Neural crest cell (in vitro differentiated cells): ENCODE results near the gene CLUH. TPM values are rescaled to one million over a fixed set of nuclear protein-coding genes. Genes with fewer than 3 reads are reported as not detected.
"Not testable (repeated sequence)": the region's sequence is repeated elsewhere in the genome, so short reads cannot be mapped to it uniquely, and the experiment has no call there.

Experiments
- DNase-seq: peaks from one replicate; pipeline ENCODE4 v3.0.0; 2021; ENCODE audit warnings: low read depth, mixed read lengths, low spot score
- H3K27ac Mint-ChIP-seq: one replicate; pipeline ENCODE4 v1.8.0; 2021; ENCODE audit warnings: mild to moderate bottlenecking, mixed read lengths; ENCODE audit not compliant: unreplicated experiment
- H3K27me3 Mint-ChIP-seq: 2 replicates; pipeline ENCODE4 v1.8.0; 2021; ENCODE audit warnings: low read depth, mild to moderate bottlenecking, mixed read lengths
- H3K36me3 Mint-ChIP-seq: 2 replicates; pipeline ENCODE4 v1.8.0; 2021; ENCODE audit warnings: low read depth, mild to moderate bottlenecking, mixed read lengths
- H3K4me1 Mint-ChIP-seq: 2 replicates; pipeline ENCODE4 v1.8.0; 2021; ENCODE audit warnings: mixed read lengths
- H3K4me3 Mint-ChIP-seq: one replicate; pipeline ENCODE4 v1.8.0; 2021; ENCODE audit warnings: mild to moderate bottlenecking, mixed read lengths
- H3K9me3 Mint-ChIP-seq: 2 replicates; pipeline ENCODE4 v1.8.0; 2021; ENCODE audit warnings: mixed read lengths
- CTCF ChIP-seq: fragments of 200-600 bp; sonication (generic); conservative IDR thresholded peaks from 2 replicates; pipeline ENCODE4 v1.5.0; 2021; ENCODE audit warnings: antibody characterized with exemption, mild to moderate bottlenecking
- total RNA-seq: library from RNA; stranded (reverse); gene quantifications from 2 replicates; pipeline ENCODE4 v1.2.1, GENCODE V29; 2021

Gene CLUH
- total RNA-seq, 1 donor from 2014 or later = 59.6 TPM

GRCh38 chr17:2684549-2684948 is 27.0 kb downstream of the CLUH start:
- H3K36me3 Mint-ChIP-seq = peaks cover 12% of the 10 kb centered on the region
- H3K4me1 Mint-ChIP-seq = peaks cover 29% of the 10 kb centered on the region
- no peak overlapping the region for H3K27ac Mint-ChIP-seq
- no peaks in the 10 kb centered on the region for H3K9me3 Mint-ChIP-seq
- no peak for DNase-seq
- peaks cover 9% of the 10 kb centered on the region for H3K27me3 Mint-ChIP-seq
- TF ChIP-seq CTCF = no peak
- no peak overlapping the region for H3K4me3 Mint-ChIP-seq

DNA sequence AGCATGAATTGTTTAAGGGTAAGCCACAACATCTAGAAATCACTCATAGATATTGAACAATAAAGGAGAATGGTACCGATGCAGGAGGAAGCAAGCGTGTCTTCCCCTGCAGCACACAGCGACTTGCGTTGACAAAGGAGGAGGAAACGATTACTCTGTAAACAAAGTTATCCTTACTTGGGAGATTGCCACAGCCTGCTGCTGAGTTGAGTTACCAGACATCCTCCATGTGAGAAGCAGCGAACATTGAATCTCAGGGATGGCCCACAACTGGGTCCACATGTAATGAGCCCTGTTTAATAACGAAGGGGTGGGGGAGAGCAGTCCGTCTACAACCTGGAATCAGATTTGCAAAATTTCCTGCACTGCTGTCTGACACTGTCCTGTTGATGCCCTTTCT is 27.7 kb downstream of the CLUH start:
- no peak overlapping the region for H3K27ac Mint-ChIP-seq
- H3K4me1 Mint-ChIP-seq = peaks cover 29% of the 10 kb centered on the region
- H3K9me3 Mint-ChIP-seq = no peaks in the 10 kb centered on the region
- peaks cover 17% of the 10 kb centered on the region for H3K36me3 Mint-ChIP-seq
- H3K27me3 Mint-ChIP-seq = peaks cover 6% of the 10 kb centered on the region
- DNase-seq = no peak
- no peak for TF ChIP-seq CTCF
- no peak overlapping the region for H3K4me3 Mint-ChIP-seq

- no peak for TF ChIP-seq CTCF
- Mint-ChIP-seq H3K4me1 (peaks cover 25% of the 10 kb centered on the region), H3K27ac (no peak overlapping the region), H3K9me3 (no peaks in the 10 kb centered on the region), H3K36me3 (peaks cover 18% of the 10 kb centered on the region), H3K27me3 (no peaks in the 10 kb centered on the region), H3K4me3 (no peak overlapping the region)
- DNase-seq = no peak
Measured at GRCh38 chr17:2682176-2682938, 29.2 kb downstream of the CLUH start.

DNA sequence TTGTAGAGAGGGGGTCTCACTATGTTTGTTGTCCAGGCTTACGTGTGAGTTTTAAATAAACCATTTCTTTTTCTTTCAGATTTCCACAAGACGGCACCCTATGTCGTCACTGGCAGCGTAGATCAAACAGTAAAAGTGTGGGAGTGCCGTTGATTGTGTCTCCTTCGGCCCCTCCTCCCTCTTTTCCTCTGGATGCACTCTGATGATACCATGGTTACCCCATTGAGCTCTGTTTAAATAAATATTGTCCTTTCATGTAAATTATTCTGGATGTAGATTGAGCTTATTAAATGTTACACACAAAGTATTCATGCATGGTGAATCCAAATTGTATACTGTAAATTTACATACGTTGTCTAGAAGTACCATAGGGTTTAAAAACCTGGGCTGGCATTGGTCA is 29.9 kb downstream of the CLUH start:
- H3K4me3 Mint-ChIP-seq = no peak overlapping the region
- H3K27ac Mint-ChIP-seq = no peak overlapping the region
- DNase-seq = no peak
- no peaks in the 10 kb centered on the region for H3K27me3 Mint-ChIP-seq
- no peaks in the 10 kb centered on the region for H3K9me3 Mint-ChIP-seq
- peaks cover 25% of the 10 kb centered on the region for H3K4me1 Mint-ChIP-seq
- TF ChIP-seq CTCF = no peak
- H3K36me3 Mint-ChIP-seq = peaks cover 22% of the 10 kb centered on the region

DNA sequence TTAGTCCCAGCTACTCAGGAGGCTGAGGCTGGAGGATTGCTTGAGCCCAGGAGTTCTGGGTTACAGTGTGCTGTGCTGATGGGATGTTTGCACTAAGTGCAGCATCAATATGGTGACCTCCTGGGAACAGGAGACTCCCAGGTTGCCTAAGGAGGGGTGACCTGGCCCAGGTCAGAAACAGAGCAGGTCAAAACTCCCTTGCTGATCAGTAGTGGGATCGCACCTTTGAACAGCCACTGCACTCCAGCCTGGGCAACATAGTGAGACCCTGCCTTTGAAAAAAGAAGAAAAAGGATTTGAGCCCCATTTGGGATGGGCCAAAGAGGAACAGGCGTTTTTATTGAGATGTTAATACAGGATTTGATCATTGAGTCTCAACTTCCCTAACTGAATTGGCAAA is 30.6 kb downstream of the CLUH start:
- no peak for DNase-seq
- TF ChIP-seq CTCF = no peak
- Mint-ChIP-seq H3K36me3 (peaks cover 25% of the 10 kb centered on the region), H3K4me3 (no peak overlapping the region), H3K27me3 (no peaks in the 10 kb centered on the region), H3K9me3 (no peaks in the 10 kb centered on the region), H3K27ac (no peak overlapping the region), H3K4me1 (peaks cover 25% of the 10 kb centered on the region)

GRCh38 chr17:2679247-2679646 is 32.3 kb downstream of the CLUH start:
- Mint-ChIP-seq H3K4me1 (peaks cover 16% of the 10 kb centered on the region), H3K36me3 (peaks cover 29% of the 10 kb centered on the region)
- not testable (repeated sequence) for H3K27ac Mint-ChIP-seq, H3K9me3 Mint-ChIP-seq, DNase-seq, H3K4me3 Mint-ChIP-seq, H3K27me3 Mint-ChIP-seq
